Measurements from ENCODE around the gene ATP5ME. TPM values are rescaled to one million over a fixed set of nuclear protein-coding genes. Genes with fewer than 3 reads are reported as not detected.
"Not testable (repeated sequence)": the region's sequence is repeated elsewhere in the genome, so short reads cannot be mapped to it uniquely, and the experiment has no call there.

Gene ATP5ME
- total RNA-seq, 6 experiments from 2014 or later = 78.2 to 225 (median 162) TPM

GRCh38 chr4:647481-647880 is 26.6 kb downstream of the ATP5ME start:
- H3K27me3 ChIP-seq = no peaks in the 10 kb centered on the region
- no peak overlapping the region for H3K4me3 ChIP-seq
- TF ChIP-seq POLR2A (IDR thresholded peaks at IDR 0.05) = no peak
- TF ChIP-seq, protein P1, sequence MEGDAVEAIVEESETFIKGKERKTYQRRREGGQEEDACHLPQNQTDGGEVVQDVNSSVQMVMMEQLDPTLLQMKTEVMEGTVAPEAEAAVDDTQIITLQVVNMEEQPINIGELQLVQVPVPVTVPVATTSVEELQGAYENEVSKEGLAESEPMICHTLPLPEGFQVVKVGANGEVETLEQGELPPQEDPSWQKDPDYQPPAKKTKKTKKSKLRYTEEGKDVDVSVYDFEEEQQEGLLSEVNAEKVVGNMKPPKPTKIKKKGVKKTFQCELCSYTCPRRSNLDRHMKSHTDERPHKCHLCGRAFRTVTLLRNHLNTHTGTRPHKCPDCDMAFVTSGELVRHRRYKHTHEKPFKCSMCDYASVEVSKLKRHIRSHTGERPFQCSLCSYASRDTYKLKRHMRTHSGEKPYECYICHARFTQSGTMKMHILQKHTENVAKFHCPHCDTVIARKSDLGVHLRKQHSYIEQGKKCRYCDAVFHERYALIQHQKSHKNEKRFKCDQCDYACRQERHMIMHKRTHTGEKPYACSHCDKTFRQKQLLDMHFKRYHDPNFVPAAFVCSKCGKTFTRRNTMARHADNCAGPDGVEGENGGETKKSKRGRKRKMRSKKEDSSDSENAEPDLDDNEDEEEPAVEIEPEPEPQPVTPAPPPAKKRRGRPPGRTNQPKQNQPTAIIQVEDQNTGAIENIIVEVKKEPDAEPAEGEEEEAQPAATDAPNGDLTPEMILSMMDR (IDR thresholded peaks at IDR 0.05) = no peak
- ATAC-seq (no peak), DNase-seq (peak in 1 of 3 donors; percentile 25)
- H3K9me3 ChIP-seq = no peaks in the 10 kb centered on the region
- 41% methylated on average over 7 of the region's 13 CpGs for WGBS (ENCODE audit: insufficient coverage, low coverage, low lambda C conversion rate, missing lambda C conversion rate)
- no peaks in the 10 kb centered on the region for H3K36me3 ChIP-seq
- no peaks in the 10 kb centered on the region for H3K4me1 ChIP-seq
- no peak overlapping the region for H3K27ac ChIP-seq
- intact Hi-C loops (cut with DNase I) = no loop called here

- no peaks in the 10 kb centered on the region for H3K4me1 ChIP-seq
- intact Hi-C loops (cut with DNase I) = no loop called here
- H3K9me3 ChIP-seq = no peaks in the 10 kb centered on the region
- 23% methylated on average over 30 of the region's 32 CpGs for WGBS (ENCODE audit: insufficient coverage, low coverage, low lambda C conversion rate, missing lambda C conversion rate)
- DNase-seq (peak in 1 of 3 donors; percentile 41), ATAC-seq (no peak)
- no peak overlapping the region for H3K4me3 ChIP-seq
- no peak for TF ChIP-seq POLR2A (IDR thresholded peaks at IDR 0.05)
- TF ChIP-seq, protein P1 (IDR thresholded peaks at IDR 0.05) = no peak
- no peaks in the 10 kb centered on the region for H3K36me3 ChIP-seq
- no peak overlapping the region for H3K27ac ChIP-seq
- H3K27me3 ChIP-seq = no peaks in the 10 kb centered on the region
Observed at GRCh38 chr4:646460-646859, 27.6 kb downstream of the ATP5ME start.

DNA sequence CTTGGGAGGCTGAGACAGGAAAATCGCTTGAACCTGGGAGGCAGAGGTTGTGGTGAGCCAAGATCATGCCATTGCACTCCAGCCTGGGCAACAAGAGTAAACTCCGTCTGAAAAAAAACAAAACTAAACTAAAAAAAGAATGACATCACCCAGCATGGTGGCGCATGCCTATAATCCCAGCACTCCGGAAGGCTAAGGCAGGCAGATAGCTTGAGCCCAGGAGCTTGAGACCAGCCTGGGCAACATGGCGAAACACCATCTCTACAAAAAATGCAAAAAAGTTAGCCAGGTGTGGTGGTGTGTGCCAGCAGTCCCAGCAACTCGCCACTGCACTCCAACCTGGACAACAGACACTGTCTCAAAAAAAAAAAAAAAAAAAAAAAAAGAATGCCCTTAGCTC is 31.7 kb downstream of the ATP5ME start:
- H3K9me3 ChIP-seq; ATAC-seq; H3K36me3 ChIP-seq; H3K27me3 ChIP-seq; H3K4me1 ChIP-seq; DNase-seq; H3K4me3 ChIP-seq; H3K27ac ChIP-seq; intact Hi-C loops (cut with DNase I): not testable (repeated sequence)
- 58% methylated on average over 5 of the region's 6 CpGs for WGBS (ENCODE audit: insufficient coverage, low coverage, low lambda C conversion rate, missing lambda C conversion rate)

DNA sequence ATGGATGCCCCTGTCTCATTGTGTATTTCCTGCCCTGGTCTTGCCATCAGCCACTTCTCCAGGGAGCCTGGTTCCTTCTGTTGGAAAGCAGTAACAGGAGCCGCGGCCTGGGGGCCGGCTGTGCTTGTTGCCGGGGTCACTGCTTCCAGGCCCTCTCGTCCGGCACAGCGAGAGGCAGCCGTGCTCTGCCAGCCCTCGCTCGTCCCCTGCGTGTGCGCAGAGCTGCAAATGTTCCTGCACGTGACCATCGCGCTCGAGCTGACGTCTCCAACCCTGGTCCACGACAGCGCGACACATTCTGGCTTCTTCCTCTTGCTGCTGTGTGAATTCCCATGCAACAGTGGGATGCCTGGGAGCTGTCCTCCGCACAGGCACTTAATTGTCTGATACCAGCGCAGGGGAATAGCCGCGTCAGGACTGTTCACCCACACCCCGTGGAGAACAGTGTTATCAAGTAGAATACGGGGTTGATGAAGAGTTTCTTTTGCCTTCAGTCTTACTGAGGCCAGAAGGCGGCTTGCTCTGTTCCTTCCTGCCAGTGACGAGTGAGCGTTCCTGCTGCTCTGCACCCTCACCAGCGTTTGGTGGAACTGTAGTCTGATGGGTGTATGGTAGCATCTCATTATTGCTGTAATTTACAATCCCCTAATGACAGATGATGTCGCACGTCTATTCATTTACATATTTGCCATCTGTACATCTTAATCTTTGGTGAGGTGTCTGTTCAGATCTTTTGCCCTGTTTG is 36.4 kb downstream of the ATP5ME start:
- intact Hi-C loops (cut with DNase I) = no loop called here
- no peak for ATAC-seq
- Histone ChIP-seq H3K4me3 (no peak overlapping the region), H3K9me3 (no peaks in the 10 kb centered on the region), H3K27ac (no peak overlapping the region), H3K4me1 (no peaks in the 10 kb centered on the region), H3K27me3 (no peaks in the 10 kb centered on the region), H3K36me3 (no peaks in the 10 kb centered on the region)
- WGBS (ENCODE audit: insufficient coverage, low coverage, low lambda C conversion rate, missing lambda C conversion rate) = 69% methylated on average over 9 of the region's 32 CpGs
- TF ChIP-seq POLR2A (IDR thresholded peaks at IDR 0.05) = no peak
- TF ChIP-seq, protein P1 (IDR thresholded peaks at IDR 0.05) = no peak
- peak; percentile 10 to 33 (median 30) for DNase-seq

- no peaks in the 10 kb centered on the region for H3K9me3 ChIP-seq
- no peaks in the 10 kb centered on the region for H3K4me1 ChIP-seq
- DNase-seq (peak in 2 of 3 donors; percentile 7 to 25), ATAC-seq (peak in 1 of 4 donors; percentile 6)
- no peaks in the 10 kb centered on the region for H3K27me3 ChIP-seq
- WGBS (ENCODE audit: insufficient coverage, low coverage, low lambda C conversion rate, missing lambda C conversion rate) = 37% methylated on average over 6 of the region's 13 CpGs
- no peak overlapping the region for H3K4me3 ChIP-seq
- no peaks in the 10 kb centered on the region for H3K36me3 ChIP-seq
- TF ChIP-seq, protein P1 (IDR thresholded peaks at IDR 0.05) = no peak
- no peak for TF ChIP-seq POLR2A (IDR thresholded peaks at IDR 0.05)
- intact Hi-C loops (cut with DNase I) = no loop called here
- no peak overlapping the region for H3K27ac ChIP-seq
Observed at GRCh38 chr4:636628-637159, 37.4 kb downstream of the ATP5ME start.

All from right lobe of liver (tissue), 6 donors.